Activated naive CD8-positive, alpha-beta T cell treated with anti-CD3 and anti-CD28 coated beads, Interleukin-2, amount 50 U/mL, for 24 hours (primary cell): ENCODE measurements around the gene LMBR1.
A peak's percentile ranks its signal among the peaks of the same experiment; 100 is the strongest.
"Not testable (repeated sequence)": the region's sequence is repeated elsewhere in the genome, so short reads cannot be mapped to it uniquely, and the experiment has no call there.

ENCODE experiments used
- ATAC-seq: fragments of 150-1000 bp; cut with Tn5 transposase; one replicate; pipeline ENCODE4 v1.10.0; 2021
- DNase-seq: peaks from one replicate; pipeline ENCODE4 v3.0.0; 2021
- H3K27ac Mint-ChIP-seq: one replicate; pipeline ENCODE4 v1.8.0; 2021; ENCODE audit warnings: mild to moderate bottlenecking, mixed read lengths
- H3K27me3 Mint-ChIP-seq: one replicate; pipeline ENCODE4 v1.8.0; 2021; ENCODE audit warnings: mixed read lengths
- H3K36me3 Mint-ChIP-seq: one replicate; pipeline ENCODE4 v1.8.0; 2021; ENCODE audit warnings: low read depth, mixed read lengths
- H3K4me1 Mint-ChIP-seq: one replicate; pipeline ENCODE4 v1.8.0; 2021; ENCODE audit warnings: mixed read lengths
- H3K4me3 Mint-ChIP-seq: one replicate; pipeline ENCODE4 v1.8.0; 2021; ENCODE audit warnings: mild to moderate bottlenecking, moderate library complexity, mixed read lengths
- H3K9me3 Mint-ChIP-seq: one replicate; pipeline ENCODE4 v1.8.0; 2021; ENCODE audit warnings: mixed read lengths

LMBR1 gene

GRCh38 chr7:156820445-156821063 is 72.4 kb downstream of the LMBR1 start:
- H3K4me1 Mint-ChIP-seq = no peaks in the 10 kb centered on the region
- no peak for DNase-seq
- no peaks in the 10 kb centered on the region for H3K27me3 Mint-ChIP-seq
- no peak overlapping the region for H3K27ac Mint-ChIP-seq
- no peaks in the 10 kb centered on the region for H3K9me3 Mint-ChIP-seq
- peak; percentile 33 for ATAC-seq
- H3K36me3 Mint-ChIP-seq = peaks cover 6% of the 10 kb centered on the region
- no peak overlapping the region for H3K4me3 Mint-ChIP-seq

- Mint-ChIP-seq H3K27me3 (no peaks in the 10 kb centered on the region), H3K9me3 (no peaks in the 10 kb centered on the region), H3K4me3 (no peak overlapping the region), H3K36me3 (peaks cover 4% of the 10 kb centered on the region), H3K27ac (no peak overlapping the region), H3K4me1 (no peaks in the 10 kb centered on the region)
- DNase-seq (no peak), ATAC-seq (no peak)
Measured at GRCh38 chr7:156819733-156820295, 73.2 kb downstream of the LMBR1 start.

GRCh38 chr7:156818133-156818532 is 74.8 kb downstream of the LMBR1 start:
- DNase-seq (no peak), ATAC-seq (no peak)
- no peak overlapping the region for H3K27ac Mint-ChIP-seq
- H3K9me3 Mint-ChIP-seq = no peaks in the 10 kb centered on the region
- peaks cover 4% of the 10 kb centered on the region for H3K36me3 Mint-ChIP-seq
- H3K27me3 Mint-ChIP-seq = no peaks in the 10 kb centered on the region
- no peaks in the 10 kb centered on the region for H3K4me1 Mint-ChIP-seq
- no peak overlapping the region for H3K4me3 Mint-ChIP-seq

GRCh38 chr7:156816943-156817572 is 75.9 kb downstream of the LMBR1 start:
- no peak overlapping the region for H3K27ac Mint-ChIP-seq

GRCh38 chr7:156811706-156812105 is 81.3 kb downstream of the LMBR1 start:
- Mint-ChIP-seq H3K27ac (no peak overlapping the region), H3K36me3 (peaks cover 10% of the 10 kb centered on the region), H3K27me3 (no peaks in the 10 kb centered on the region), H3K9me3 (no peaks in the 10 kb centered on the region), H3K4me3 (no peak overlapping the region), H3K4me1 (no peaks in the 10 kb centered on the region)
- ATAC-seq = no peak
- DNase-seq = no peak

More at GRCh38 chr7:156816943-156817572, 75.9 kb downstream of the LMBR1 start:
- DNase-seq = no peak
- Mint-ChIP-seq H3K9me3 (no peaks in the 10 kb centered on the region), H3K4me1 (no peaks in the 10 kb centered on the region), H3K36me3 (peaks cover 6% of the 10 kb centered on the region), H3K27me3 (no peaks in the 10 kb centered on the region), H3K4me3 (no peak overlapping the region)
- ATAC-seq = no peak

GRCh38 chr7:156803656-156804055 is 89.3 kb downstream of the LMBR1 start:
- not testable (repeated sequence) for H3K4me3 Mint-ChIP-seq, H3K27me3 Mint-ChIP-seq, DNase-seq, ATAC-seq, H3K27ac Mint-ChIP-seq, H3K4me1 Mint-ChIP-seq, H3K9me3 Mint-ChIP-seq
- H3K36me3 Mint-ChIP-seq = peaks cover 21% of the 10 kb centered on the region

- H3K4me1 Mint-ChIP-seq = no peaks in the 10 kb centered on the region
- peaks cover 21% of the 10 kb centered on the region for H3K36me3 Mint-ChIP-seq
- H3K9me3 Mint-ChIP-seq = no peaks in the 10 kb centered on the region
- H3K4me3 Mint-ChIP-seq = no peak overlapping the region
- H3K27ac Mint-ChIP-seq = no peak overlapping the region
- ATAC-seq (no peak), DNase-seq (no peak)
- H3K27me3 Mint-ChIP-seq = no peaks in the 10 kb centered on the region
Measured at GRCh38 chr7:156802214-156802613, 90.8 kb downstream of the LMBR1 start.

GRCh38 chr7:156795415-156795814 is 97.6 kb downstream of the LMBR1 start:
- no peaks in the 10 kb centered on the region for H3K9me3 Mint-ChIP-seq
- H3K4me1 Mint-ChIP-seq = no peaks in the 10 kb centered on the region
- DNase-seq = no peak
- no peak for ATAC-seq
- H3K36me3 Mint-ChIP-seq = peaks cover 21% of the 10 kb centered on the region
- no peak overlapping the region for H3K27ac Mint-ChIP-seq
- no peaks in the 10 kb centered on the region for H3K27me3 Mint-ChIP-seq
- H3K4me3 Mint-ChIP-seq = no peak overlapping the region

- Mint-ChIP-seq H3K4me3 (no peak overlapping the region), H3K36me3 (peaks cover 17% of the 10 kb centered on the region), H3K9me3 (no peaks in the 10 kb centered on the region), H3K27me3 (no peaks in the 10 kb centered on the region), H3K4me1 (no peaks in the 10 kb centered on the region), H3K27ac (no peak overlapping the region)
- DNase-seq (no peak), ATAC-seq (no peak)
Measured at GRCh38 chr7:156793334-156793733, 99.6 kb downstream of the LMBR1 start.

GRCh38 chr7:156792611-156793010 is 100.4 kb downstream of the LMBR1 start:
- Mint-ChIP-seq H3K36me3 (peaks cover 17% of the 10 kb centered on the region), H3K27me3 (no peaks in the 10 kb centered on the region), H3K9me3 (no peaks in the 10 kb centered on the region), H3K4me3 (no peak overlapping the region), H3K27ac (no peak overlapping the region), H3K4me1 (no peaks in the 10 kb centered on the region)
- no peak for DNase-seq
- no peak for ATAC-seq

- no peaks in the 10 kb centered on the region for H3K9me3 Mint-ChIP-seq
- no peaks in the 10 kb centered on the region for H3K27me3 Mint-ChIP-seq
- no peak for ATAC-seq
- H3K4me3 Mint-ChIP-seq = no peak overlapping the region
- DNase-seq = no peak
- H3K27ac Mint-ChIP-seq = no peak overlapping the region
- peaks cover 16% of the 10 kb centered on the region for H3K36me3 Mint-ChIP-seq
- no peaks in the 10 kb centered on the region for H3K4me1 Mint-ChIP-seq
Measured at GRCh38 chr7:156791241-156791640, 101.7 kb downstream of the LMBR1 start.

- no peaks in the 10 kb centered on the region for H3K9me3 Mint-ChIP-seq
- H3K36me3 Mint-ChIP-seq = peaks cover 13% of the 10 kb centered on the region
- H3K4me1 Mint-ChIP-seq = no peaks in the 10 kb centered on the region
- no peak for DNase-seq
- H3K4me3 Mint-ChIP-seq = no peak overlapping the region
- ATAC-seq = no peak
- no peak overlapping the region for H3K27ac Mint-ChIP-seq
- no peaks in the 10 kb centered on the region for H3K27me3 Mint-ChIP-seq
Measured at GRCh38 chr7:156790264-156790663, 102.7 kb downstream of the LMBR1 start.

- Mint-ChIP-seq H3K9me3 (peaks cover 3% of the 10 kb centered on the region), H3K4me1 (peaks cover 9% of the 10 kb centered on the region), H3K36me3 (peaks cover 17% of the 10 kb centered on the region), H3K27me3 (no peaks in the 10 kb centered on the region), H3K4me3 (no peak overlapping the region), H3K27ac (no peak overlapping the region)
- no peak for ATAC-seq
- no peak for DNase-seq
Measured at GRCh38 chr7:156785998-156786543, 106.9 kb downstream of the LMBR1 start.

GRCh38 chr7:156783864-156784263 is 109.1 kb downstream of the LMBR1 start:
- peaks cover 22% of the 10 kb centered on the region for H3K4me1 Mint-ChIP-seq
- no peaks in the 10 kb centered on the region for H3K27me3 Mint-ChIP-seq
- H3K36me3 Mint-ChIP-seq = peaks cover 15% of the 10 kb centered on the region
- ATAC-seq (no peak), DNase-seq (no peak)
- H3K27ac Mint-ChIP-seq = no peak overlapping the region
- H3K9me3 Mint-ChIP-seq = peaks cover 3% of the 10 kb centered on the region
- H3K4me3 Mint-ChIP-seq = no peak overlapping the region

GRCh38 chr7:156781972-156782371 is 111.0 kb downstream of the LMBR1 start:
- no peak for DNase-seq
- H3K27ac Mint-ChIP-seq = no peak overlapping the region
- no peaks in the 10 kb centered on the region for H3K27me3 Mint-ChIP-seq
- H3K4me1 Mint-ChIP-seq = peaks cover 41% of the 10 kb centered on the region
- no peak overlapping the region for H3K4me3 Mint-ChIP-seq
- peaks cover 3% of the 10 kb centered on the region for H3K9me3 Mint-ChIP-seq
- H3K36me3 Mint-ChIP-seq = peaks cover 18% of the 10 kb centered on the region
- no peak for ATAC-seq
